Right ventricle myocardium inferior (tissue), 1 donor: ENCODE measurements around the gene SNCA. TPM values are rescaled to one million over a fixed set of nuclear protein-coding genes. Genes with fewer than 3 reads are reported as not detected.
A peak's percentile ranks its signal among the peaks of the same experiment; 100 is the strongest.

Experiments
- ATAC-seq: fragments of 200-7000 bp; cut with Tn5 transposase; one replicate; pipeline ENCODE4 v1.9.1; 2020; ENCODE audit warnings: mild to moderate bottlenecking, moderate library complexity
- DNase-seq: peaks from one replicate; pipeline ENCODE4 v3.0.0; 2021; ENCODE audit errors: missing footprints
- intact Hi-C: fragments of 100-400 bp; cut with DNase I; formaldehyde crosslinking; loops from one replicate; pipeline ENCODE4 v1.11.0; 2022
- total RNA-seq: library from RNA; stranded (reverse); fragmentation: NEBNext Ultra II Directional; extraction: Animal tissue kit (Norgen Biotek cat#: 25700); gene quantifications from one replicate; pipeline ENCODE4 v1.2.1, GENCODE V29; 2021
- donor health status: DM: no; HTN: yes; CAD: no; lungs with severe emphysema.

SNCA gene
- total RNA-seq, 1 donor from 2014 or later, result 3.7 TPM

DNA sequence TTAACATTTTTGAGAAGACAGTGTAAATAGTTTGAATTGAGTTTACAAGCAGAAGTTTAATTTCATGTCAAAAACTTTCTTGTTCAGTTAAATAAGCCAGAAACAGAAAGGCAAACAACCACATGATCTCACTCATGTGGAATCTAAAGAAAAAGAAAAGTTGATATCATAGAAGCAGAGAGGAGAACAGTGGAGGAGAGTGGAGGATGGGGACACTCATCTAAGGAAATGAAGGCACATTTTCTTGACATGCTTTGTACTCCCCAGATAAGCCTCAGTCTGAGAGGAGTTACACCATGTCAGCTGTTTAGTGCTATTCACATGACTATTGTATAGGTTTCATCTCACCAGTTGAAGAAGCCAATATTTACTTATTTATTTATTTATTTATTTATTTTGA lies 13.5 kb downstream of the SNCA start:
- DNase-seq, result no peak
- no peak for ATAC-seq
- intact Hi-C loops, result no loop called here

GRCh38 chr4:89821612-89822011 lies 15.3 kb downstream of the SNCA start:
- ATAC-seq (no peak), DNase-seq (no peak)
- intact Hi-C loops, result no loop called here

- intact Hi-C loops, result no loop called here
- ATAC-seq, result no peak
- DNase-seq, result no peak
Observed at GRCh38 chr4:89820010-89820409, 17.0 kb downstream of the SNCA start.

DNA sequence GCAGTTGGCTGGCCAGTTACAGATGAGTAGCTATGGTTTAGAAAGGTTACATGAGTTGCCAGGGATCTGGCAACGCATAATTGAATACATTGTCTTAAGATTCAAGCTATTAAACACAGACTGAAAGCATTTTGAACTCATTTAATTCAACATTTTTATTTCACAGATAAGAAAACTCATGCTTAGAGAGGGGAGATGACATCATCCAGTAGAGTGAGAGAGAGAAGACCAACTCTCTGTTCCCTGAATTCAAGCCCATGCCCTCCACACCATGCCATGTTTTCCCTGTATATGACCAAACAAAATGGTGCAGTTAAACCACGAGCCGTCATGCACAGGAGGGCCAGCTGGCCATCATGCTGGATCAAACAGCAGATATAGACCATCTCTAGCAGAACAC lies 22.6 kb downstream of the SNCA start:
- ATAC-seq (no peak), DNase-seq (no peak)
- intact Hi-C loops, result no loop called here

- DNase-seq (no peak), ATAC-seq (no peak)
- intact Hi-C loops, result no loop called here
Observed at GRCh38 chr4:89813197-89813596, 23.8 kb downstream of the SNCA start.

GRCh38 chr4:89807441-89808140 lies 29.4 kb downstream of the SNCA start:
- DNase-seq (no peak), ATAC-seq (no peak)
- intact Hi-C loops, result no loop called here

DNA sequence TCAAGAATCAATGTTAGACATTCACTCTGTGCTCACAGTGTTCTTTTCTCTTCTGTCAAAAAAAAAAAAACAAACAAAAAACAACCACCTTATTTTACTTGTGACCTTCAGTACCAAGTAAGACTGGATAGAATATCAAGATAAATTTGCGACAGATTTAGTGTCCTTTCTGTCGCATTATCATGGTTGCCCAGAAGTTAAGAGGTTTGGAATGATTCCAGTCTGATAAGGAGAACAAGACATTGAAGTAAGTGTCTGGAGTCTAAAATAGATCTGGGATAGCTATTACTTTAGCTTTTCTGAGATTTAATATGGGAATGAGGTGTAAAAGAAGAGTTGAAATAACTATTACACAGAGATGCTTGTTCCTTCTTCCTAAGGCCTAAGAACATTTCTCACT lies 31.7 kb downstream of the SNCA start:
- intact Hi-C loops, result no loop called here
- ATAC-seq (no peak), DNase-seq (no peak)

GRCh38 chr4:89803915-89804314 lies 33.0 kb downstream of the SNCA start:
- intact Hi-C loops, result no loop called here
- ATAC-seq (no peak), DNase-seq (no peak)

DNA sequence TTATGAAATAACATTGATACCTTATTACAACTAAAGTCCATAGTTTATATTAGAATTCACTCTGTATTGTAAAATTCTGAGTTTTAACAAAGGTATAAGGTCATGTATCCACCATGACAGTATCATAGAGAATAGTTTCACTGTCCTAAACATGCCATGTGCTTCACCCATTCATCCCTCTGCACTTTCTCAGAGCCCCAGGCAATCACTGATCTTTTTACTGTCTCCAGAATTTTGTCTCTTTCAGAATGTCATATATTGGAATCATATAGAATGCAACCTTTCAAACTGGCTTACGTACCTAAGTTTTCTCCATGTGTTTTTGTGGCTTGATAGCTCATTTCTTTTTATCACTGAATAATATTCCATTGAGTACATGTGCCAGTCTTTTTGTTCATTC lies 33.9 kb downstream of the SNCA start:
- DNase-seq (no peak), ATAC-seq (no peak)
- intact Hi-C loops, result no loop called here

- ATAC-seq, result no peak
- intact Hi-C loops, result no loop called here
Observed at GRCh38 chr4:89800527-89801103, 36.3 kb downstream of the SNCA start.

DNA sequence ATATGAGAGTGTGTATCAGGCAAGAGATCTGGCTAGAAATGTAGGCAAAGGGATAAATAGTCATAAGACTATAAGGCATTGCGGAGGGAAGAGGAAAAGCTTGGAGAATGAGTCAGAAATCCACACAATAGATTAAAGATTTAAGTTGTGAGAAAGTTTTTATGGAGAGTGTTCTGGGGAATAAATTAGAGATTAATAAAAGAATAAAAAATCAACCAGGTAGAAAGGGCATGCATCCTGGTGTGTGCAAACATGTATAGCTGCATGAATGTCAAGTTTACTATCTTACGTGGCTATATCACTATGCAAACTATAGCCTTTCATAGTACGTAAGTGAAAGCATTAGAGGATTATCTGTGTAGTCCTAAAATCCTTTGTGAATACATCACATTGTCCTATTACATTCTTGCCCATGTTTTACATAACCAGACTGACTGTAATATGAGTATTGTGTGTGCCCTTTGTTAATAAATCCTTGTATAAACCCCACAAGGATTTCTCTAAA lies 36.9 kb downstream of the SNCA start:
- no peak for ATAC-seq
- intact Hi-C loops, result no loop called here
- DNase-seq, result no peak

More at GRCh38 chr4:89800527-89801103, 36.3 kb downstream of the SNCA start:
- no peak for DNase-seq

- ATAC-seq (no peak), DNase-seq (no peak)
- intact Hi-C loops, result no loop called here
Observed at GRCh38 chr4:89799071-89799470, 37.9 kb downstream of the SNCA start.

DNA sequence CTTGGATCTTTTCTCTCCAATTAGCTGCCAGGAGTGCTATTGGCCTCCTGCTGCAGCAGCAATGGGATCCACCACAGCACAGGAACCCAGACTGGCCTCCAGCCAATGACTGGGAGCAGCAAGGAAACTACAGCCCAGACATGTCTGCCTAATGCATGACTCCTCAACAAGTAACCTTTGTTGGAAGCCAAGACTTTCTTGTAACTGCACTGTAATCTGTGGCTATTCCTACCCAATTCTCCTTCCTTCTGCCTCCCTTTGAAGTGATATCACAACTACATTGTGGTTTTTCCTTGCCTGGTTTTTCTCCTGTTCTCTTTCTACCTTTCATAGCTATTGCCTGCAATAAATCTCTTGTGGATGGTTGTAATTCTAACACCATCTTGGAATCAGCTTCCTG lies 39.8 kb downstream of the SNCA start:
- intact Hi-C loops, result no loop called here
- DNase-seq (no peak), ATAC-seq (no peak)

DNA sequence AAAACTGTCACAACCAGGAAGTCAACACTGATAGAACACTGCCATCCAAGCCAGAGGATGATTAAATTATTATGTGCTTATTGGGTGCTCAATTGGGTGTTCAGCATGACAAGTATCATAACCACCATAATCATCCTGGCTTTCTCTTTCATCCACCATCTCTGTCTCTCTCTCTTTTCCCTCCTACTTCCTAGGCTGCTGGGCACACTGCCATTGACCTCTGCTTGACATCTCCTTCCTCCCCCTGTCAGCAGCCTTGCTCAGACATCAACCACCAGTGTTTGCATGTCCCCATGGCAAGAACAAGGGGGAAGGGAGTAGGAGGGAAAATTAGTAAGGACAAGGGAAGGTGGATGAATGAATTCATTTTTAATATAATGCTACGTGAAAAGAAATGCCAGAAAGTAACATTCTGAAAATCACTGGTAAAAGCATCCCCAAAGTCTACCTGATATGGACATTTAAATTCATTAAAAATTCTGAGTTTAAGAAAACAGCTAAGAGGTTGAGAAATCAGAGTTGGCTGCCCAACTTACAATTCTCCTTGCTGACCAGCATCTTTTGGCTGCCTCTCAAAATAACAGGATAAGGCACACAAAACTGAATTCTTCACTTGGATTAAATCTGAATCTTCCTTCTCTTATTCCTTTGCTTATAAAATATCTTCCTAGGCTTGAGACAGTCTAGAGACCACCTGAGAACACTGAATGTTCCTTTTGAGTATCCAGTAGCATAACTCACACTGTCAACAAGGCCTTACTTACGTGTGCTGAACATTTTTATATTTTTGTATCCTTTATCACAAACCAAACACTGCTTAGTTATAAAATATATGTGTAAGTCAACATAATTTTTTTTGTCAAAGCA lies 48.5 kb downstream of the SNCA start:
- ATAC-seq, result peak; percentile 68
- intact Hi-C loops, result no loop called here

GRCh38 chr4:89784686-89785231 lies 52.2 kb downstream of the SNCA start:
- no peak for ATAC-seq

More for the DNA sequence above, 48.5 kb downstream of the SNCA start:
- DNase-seq, result peak; percentile 65

GRCh38 chr4:89781321-89781720 lies 55.6 kb downstream of the SNCA start:
- no peak for DNase-seq
- no peak for ATAC-seq
- intact Hi-C loops, result no loop called here

More at GRCh38 chr4:89784686-89785231, 52.2 kb downstream of the SNCA start:
- intact Hi-C loops, result no loop called here
- no peak for DNase-seq

DNA sequence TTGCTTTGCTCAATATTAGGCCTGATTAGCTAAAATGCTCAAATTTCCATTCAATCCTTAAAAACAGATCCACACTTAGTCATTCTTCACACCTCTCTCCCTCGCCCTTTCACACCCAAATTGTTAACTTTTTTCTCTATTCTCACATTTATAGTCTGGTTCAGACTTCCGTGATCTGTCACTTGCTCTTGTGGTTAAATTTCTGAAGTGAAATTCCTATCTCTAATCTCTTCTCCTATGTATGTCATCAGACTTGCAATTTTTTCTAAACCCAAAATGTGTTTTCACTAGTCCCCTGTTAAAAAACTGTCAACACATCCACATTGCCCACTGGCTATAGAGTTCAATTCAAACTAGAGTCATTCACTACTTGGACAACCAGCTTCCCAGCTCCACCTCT lies 63.2 kb downstream of the SNCA start:
- ATAC-seq (no peak), DNase-seq (no peak)
- intact Hi-C loops, result no loop called here

- intact Hi-C loops, result no loop called here
- no peak for ATAC-seq
- DNase-seq, result no peak
Observed at GRCh38 chr4:89769856-89770255, 67.1 kb downstream of the SNCA start.

DNA sequence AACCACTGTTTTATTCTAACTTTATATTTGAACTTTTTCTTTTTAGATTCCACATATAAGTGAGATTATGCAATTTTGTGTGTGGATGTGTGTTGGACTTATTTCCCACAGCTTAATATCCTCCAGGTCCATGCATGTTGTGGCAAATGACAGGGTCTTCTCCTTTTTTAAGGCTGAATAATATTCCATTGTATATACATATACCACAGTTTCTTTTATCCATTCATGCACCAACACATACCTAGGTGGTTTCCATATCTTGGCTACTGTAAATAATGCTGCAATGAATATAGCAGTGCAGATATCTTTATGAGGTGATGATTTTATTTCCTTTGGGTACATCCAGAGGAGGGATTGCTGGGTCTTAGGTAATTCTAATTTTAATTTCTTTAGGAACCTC lies 69.0 kb downstream of the SNCA start:
- no peak for DNase-seq
- no peak for ATAC-seq
- intact Hi-C loops, result no loop called here
